SHP77 (cell line): ENCODE measurements around the gene RNF150.

Experiments
- DNase-seq, 2 experiments: peaks; one replicate each; lab custom pipeline; 2025; lab: John Stamatoyannopoulos, UW

Gene RNF150

DNA sequence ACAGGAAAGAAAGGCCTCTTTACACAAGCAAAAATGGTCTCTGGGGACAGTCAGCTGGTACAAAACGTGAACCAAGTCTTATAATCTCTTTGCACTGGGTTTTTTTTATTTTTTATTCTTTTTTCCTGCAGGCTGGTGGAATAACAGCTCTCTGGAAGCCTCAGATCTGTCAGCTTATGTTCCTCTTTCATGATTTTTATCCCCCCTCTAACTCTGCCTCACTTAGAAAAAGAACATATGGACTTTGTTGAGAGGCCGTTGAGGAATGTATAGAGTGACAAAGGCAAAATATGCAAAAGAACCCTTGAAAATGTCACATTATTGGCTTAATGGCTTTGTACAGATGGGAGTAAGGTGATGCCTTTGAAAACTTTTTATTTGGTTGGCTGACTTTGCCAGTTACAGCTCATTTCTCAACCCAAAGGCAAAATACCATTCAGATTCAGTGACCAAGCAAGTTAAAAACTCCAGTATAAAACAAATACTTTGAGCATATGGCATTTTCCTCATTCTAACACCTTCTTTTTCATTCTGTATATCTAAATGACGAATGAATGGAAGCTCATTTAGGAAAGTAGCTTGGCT lies 111.1 kb downstream of the RNF150 start:
- DNase-seq = no peak

DNA sequence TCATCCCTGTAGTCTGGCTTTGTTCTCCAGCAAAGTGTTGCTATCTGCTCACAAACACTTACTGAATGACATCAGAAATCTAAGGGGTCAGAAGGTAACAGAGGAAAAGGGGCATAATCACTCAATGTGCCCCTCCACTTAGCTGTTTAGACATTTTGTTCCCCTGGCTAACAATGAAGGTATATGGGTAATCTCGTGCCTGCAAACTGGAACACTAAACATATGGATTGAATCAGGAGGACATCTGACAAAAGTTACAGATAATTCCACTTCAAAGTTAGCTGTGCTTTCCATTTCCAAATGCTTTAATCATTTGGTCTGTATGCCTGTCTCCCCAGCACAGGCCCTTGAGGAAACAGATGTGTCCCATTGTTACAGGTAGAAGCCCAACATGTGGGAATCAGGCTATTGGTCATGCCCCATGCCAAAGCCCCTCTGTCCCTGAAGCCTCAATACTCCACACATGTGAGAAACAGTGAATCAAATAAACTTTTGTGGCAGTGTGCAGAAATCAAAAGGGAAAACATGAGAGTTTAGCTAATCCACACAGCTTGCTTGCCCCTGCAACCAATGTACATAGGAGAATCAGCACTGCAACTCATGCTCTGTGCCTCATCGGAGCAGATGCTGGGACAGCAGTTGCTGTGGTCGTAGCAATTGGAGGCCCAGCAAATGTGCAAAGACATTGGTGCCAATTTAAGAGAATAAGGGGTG lies 111.7 kb downstream of the RNF150 start:
- DNase-seq = no peak

DNA sequence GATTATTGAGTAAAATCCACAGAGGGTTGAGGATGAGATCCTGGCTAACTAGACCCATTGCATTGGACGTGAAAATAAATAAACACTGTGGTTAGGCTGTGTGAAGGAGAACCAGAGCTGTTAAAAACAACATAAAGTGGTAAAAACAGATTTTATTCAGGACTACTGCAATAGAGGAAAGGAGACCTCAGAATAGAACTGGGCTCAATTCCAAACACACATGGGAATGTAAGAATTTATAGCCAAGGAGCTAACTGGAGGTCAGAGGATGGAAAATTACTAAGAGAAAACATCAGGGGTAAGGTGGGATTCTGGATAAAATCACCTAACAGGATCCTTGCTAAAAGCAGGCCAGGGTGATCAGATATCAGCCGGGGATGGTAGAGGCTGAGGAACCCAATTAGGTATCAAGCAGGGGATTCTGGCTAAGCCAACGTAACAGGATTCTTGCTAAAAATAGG lies 112.4 kb downstream of the RNF150 start:
- DNase-seq = no peak

DNA sequence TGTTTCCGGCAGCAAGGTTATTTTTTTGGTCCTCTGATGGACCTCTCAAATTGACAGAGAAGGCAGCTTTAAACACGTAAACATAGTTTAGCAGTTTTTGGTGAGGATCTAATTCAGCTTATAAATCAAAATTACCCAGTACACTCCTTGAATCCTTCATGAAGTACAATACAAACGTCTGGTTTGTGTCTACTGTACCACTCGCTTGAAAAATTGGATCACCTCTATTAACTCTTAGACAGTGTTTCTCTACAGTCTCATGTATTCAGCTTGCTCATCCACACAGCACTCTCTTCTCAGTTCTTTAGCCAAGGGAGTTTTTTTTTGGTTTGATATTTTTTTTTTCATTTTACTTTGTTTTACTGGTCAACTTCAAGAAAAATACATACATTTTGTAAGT lies 113.5 kb downstream of the RNF150 start:
- DNase-seq = no peak

DNA sequence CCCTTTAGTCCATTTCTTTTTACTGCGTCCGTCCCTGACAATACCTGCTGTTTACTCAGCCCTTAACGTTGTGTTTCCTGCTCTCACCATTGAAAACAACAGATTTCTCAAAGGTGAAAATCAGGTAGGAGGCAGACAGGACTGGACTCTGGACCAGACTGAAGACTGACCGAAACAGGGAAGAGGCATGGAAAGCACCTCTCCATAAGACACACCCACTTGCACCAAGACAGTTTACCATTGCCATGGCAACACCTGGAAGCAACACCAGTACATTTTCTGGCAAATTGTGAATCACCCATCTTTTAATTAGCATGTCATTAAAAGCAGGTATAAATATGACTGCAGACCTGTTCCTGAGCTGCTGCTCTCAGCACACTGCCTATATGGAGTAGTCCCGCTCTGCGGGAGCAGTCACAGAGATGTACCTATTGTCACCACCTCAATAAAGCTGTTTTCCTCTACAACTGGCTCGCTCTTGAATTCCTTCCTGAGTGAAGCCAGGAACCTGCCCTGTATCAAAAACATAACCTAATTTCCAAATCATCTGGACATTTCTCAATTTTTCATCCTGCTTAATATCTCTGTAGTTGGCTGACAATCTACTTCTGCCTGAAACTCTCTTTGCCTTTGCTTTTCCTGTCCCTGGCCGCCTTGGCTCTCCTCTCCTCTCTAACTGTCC lies 117.0 kb downstream of the RNF150 start:
- DNase-seq = no peak

DNA sequence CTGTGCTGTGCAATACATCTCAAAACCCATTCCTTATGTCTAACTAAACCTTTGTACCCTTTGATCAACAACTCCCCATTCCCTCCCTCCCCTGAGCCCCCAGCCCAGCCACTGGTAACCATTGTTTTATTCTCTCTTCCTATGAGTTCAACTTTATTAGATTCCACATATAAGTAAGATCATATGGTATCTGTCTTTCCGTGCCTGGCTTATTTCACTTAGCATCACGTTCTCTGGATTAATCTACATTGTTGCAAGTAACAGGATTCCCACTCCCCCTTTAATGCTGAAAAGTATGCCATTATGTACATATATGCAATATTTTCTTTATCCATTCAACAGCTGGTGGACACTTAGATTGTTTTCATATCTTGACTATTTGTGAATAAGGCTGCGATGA lies 119.4 kb downstream of the RNF150 start:
- DNase-seq = no peak

DNA sequence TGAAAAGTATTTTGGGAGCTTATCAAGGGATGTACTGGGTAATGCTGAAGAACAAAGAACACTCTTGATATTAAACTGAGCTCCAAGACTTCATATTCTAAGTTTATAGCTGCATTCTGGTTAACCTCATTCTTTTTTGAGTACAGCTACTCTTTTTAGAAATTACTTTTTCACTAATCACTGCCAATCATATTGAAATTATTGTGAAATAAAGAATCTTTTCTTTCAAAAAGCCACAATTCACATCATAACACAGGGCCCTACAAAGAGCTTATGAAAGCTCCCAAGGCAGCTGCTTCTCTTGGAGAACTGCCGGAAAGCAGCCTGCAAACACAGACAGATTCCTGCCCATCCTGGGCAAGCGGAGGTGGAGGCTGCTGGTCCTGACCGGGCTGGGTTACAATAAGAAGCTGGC lies 121.4 kb downstream of the RNF150 start:
- DNase-seq = no peak

DNA sequence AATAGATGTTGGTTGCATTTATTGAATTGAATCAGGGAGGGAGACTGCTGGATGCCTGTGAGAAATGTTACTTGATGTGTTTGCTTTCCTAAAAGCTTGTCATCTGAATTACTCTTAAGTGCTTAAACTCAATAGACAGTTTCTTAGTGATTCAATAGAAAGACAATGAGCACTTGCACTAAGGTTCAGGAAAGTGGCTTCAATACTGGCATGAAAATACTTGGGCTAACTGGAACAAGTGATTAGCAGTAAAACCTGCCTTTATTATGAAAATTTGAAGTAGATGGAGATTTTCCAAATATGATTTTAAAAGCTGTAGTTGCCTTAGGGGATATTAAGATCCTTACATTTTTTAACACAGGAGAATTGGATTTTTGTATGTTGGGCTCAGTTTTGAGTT lies 123.3 kb downstream of the RNF150 start:
- DNase-seq = no peak

DNA sequence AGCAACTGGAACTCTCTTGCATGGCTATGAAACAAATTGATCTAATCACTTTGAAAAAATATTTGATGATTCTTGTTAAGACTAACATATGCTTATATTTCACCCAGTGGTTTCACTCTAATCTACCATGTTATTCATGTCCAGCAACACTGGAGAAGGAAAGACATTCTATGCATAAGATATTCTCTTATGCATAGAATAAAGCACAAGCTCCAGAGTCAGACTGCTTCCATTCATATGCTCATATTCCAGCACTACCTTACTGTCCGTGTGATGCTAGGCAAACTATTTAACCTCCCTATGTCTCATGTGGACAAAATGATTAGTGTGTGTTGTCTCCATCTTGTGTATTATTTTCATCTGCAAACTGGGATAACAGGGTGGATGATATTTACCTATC lies 124.1 kb downstream of the RNF150 start:
- DNase-seq = no peak

DNA sequence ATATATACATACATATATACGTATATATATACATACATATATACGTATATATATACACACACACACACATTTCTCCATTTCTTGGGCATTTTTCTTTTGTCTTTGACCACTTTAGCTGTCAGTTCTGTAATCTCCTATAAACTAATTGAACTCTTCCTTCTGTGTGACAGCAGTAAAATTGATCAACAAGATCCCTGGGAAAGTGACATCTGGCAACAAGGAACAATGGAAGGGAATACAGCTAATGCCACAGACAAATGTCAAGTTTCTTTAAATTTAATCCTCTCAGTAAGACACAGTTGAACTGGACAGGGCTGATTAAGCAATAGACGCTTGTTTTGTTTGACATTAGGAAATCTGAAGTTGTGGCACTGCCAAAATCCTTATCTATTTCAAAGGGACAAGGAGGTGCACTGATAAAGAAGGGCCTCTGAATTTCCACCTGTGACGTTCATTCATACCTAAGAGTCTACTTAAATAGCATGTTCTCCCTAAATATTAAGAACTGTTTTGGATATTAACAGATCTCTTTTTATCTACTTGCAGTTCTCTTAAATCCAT lies 126.9 kb downstream of the RNF150 start:
- no peak for DNase-seq

DNA sequence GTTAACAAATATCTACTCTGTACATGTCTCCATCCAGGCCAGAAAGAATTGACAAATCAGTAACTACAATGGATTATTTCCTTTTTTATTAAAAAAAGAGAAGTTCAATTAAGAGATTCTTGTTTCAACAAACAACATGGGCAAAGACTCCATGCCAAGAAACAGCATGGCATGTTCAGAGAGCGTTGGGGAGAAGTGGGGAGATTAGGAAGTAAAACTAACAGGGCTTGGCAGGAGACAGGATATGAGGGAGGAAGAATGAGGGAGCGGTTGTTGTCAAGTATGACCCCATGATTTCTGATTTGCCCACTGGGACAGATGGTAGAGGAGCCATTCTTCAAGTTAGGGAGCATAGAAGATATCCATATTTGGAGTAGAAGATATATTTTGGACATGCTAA lies 128.4 kb downstream of the RNF150 start:
- no peak for DNase-seq

DNA sequence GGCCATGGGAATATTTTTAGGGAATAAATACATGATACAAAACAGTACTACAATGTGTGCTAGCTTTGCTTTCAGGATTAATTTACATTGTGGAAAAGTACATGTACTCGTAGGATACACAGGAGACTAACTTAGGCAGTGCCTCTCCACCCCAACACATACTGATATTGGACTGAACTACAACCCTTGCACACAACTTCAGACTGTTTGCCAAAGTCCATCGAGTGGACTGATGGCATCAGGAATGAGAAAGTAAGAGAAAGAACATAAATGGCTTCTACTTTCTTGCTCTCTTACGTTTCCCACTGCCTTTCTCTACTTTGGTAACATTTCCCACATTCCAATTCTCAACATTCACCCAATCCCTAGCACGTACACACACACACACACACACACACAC lies 130.1 kb downstream of the RNF150 start:
- DNase-seq = no peak

DNA sequence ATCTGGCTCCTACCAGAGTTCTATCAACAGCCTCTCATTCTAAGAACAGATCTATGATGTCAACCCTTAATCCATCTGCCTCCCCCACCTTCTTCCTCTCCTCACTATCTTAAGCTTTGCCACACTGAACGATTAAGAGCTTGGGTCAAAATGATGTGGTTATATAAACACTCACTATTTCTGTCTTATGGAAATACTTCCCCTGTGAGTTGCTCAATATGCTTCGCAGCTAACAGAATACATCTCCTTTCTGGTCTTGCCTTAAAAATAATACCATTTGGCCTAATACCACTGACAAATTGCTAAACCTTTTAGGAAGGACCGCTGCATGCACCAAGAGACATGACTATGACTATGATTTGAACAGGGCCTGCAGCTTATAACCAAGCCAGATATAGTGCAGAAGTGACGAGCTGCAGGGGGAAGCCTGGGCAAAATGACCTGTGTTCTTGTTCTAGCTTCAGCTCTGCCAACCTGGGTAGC lies 130.9 kb downstream of the RNF150 start:
- no peak for DNase-seq

DNA sequence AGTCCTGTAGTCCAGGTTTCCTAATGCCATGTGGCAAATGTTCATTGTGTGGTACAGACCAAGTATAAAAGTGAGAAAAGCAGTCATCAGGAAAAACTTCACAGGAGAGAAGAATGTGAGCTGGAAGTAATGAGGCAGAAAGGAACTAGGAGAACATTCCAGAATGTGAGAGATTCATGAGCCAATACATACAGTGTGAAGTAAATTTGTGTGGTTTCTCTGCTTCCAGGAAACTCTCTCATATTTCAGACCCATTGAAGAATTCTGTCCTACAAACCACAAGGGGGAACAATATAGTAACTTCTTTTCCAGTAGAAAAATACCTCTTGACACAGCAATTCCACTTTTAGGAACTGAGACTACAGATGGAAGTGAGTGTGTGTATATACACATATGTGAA lies 136.5 kb downstream of the RNF150 start:
- no peak for DNase-seq

DNA sequence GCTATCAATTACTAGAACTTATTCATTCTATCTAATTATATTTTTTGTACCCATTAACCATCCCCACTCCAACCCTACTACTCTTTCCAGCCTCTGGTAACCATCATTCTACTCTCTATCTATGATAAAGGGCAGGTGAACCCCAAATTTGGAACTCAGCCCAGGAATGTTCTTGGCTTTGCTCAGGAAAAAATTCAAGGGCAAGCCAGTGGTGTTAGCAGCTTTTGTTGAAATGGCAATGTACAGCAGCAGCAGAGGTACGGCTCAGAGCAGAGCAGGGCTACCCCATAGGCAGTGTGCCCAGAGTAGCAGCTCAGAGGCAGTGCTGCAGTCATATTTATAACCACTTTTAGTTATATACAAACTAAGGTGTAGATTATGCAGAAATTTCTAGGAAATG lies 138.2 kb downstream of the RNF150 start:
- DNase-seq = no peak

DNA sequence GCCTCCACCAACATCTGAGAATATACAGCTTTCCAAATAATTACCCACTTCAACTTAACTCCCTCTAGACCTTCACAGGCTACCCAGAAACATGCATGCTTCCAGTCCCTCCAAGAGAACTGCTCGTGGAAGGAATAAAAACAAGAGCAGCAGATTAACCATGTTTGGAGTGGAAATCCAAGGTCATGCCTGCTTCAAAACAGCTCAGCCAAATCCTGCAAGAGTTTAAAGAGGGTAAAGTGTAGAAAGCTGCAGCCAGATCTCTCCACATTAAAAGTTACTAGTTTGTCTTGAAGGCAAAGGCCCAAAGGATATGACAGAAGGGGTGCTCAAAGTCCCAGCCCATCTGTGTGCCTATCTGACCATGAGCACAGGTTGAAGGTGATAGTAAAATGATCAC lies 139.3 kb downstream of the RNF150 start:
- DNase-seq = no peak

DNA sequence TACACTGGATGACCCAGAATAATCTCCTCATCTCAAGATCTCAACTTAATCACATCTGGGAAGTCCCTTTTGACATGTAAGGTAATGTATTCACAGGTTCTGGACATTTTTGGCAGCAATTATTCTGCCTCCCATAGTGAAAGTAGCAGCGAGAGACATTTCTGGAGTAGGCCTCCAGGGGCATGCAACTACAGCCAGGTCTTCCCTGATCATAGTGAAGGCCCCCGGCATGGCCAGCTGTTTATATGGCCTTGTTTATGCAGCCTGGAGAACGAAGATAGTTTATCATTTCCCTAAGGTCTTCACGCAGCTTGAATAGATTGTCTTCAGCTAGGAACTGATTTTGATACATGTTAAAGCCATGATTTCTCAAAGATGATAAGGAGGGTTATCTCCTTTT lies 139.9 kb downstream of the RNF150 start:
- DNase-seq = no peak

DNA sequence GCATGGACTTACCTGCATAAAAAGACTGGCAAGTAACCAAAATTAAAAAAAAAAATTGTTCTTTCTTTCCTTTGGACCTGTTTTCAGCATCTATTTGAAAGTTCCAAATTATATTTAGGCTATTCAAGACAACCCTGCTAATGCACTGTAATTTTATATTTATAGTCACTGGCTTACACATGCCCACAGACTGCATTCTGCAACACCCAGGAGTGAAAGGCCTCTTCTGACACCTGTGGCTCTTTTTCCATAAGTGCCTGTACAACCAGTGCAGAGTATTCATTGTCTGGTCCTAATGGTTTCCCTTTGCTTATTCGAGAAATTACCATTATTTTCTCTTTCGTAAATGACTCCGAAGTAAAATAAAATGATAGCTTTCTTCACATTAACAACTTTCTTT lies 143.3 kb downstream of the RNF150 start:
- no peak for DNase-seq

DNA sequence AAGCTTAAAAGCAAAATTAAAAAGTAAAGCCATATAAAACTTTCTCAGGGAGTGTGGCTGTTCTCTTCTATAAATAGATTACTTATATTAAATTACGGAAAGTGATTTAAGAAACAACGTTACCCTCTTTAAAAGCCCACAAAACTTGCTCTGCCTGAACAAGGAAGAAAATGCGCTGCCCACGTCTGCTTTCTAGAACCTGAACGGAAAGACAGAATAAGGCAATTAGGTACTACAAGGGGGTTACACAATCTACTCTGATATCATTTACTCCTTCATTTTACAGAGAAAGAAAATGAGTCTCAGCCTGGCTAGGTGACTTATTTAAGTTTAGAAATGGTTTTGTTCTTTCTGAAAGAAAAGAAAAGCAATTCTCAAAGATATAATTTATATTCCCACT lies 147.2 kb downstream of the RNF150 start:
- DNase-seq = no peak

DNA sequence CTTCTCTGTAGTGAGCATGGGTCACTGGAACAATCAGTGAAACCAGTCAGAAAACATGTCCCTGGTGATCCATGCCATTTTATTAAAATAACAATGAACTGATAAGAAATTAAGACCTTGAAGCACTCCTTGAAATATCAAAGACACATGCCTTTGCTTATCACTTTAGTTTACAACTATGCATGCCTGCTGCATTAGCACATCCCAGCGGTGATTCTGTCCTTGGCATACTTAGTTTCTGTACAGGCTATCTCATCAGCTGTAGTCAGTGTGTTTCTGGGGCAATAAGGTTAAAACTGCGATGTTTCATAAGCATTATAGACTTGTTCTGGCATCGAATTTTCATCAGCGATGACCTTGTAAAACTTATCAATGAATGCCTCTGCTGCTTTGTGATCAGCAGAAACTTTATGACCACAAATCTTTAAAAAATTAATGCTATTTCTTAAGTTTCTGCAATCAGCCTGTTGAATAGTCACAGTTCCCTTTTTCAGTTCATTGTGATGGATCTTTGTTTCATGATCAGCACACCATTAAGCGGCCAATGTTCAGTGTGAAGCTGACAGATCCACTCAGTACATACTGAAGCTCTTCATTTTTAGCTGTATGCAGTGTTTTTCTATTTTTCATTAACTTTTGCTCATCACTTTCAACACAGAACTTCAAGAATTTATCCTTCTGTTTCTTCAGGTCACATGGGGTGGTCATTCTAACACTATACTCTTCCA lies 150.5 kb downstream of the RNF150 start:
- DNase-seq = no peak

DNA sequence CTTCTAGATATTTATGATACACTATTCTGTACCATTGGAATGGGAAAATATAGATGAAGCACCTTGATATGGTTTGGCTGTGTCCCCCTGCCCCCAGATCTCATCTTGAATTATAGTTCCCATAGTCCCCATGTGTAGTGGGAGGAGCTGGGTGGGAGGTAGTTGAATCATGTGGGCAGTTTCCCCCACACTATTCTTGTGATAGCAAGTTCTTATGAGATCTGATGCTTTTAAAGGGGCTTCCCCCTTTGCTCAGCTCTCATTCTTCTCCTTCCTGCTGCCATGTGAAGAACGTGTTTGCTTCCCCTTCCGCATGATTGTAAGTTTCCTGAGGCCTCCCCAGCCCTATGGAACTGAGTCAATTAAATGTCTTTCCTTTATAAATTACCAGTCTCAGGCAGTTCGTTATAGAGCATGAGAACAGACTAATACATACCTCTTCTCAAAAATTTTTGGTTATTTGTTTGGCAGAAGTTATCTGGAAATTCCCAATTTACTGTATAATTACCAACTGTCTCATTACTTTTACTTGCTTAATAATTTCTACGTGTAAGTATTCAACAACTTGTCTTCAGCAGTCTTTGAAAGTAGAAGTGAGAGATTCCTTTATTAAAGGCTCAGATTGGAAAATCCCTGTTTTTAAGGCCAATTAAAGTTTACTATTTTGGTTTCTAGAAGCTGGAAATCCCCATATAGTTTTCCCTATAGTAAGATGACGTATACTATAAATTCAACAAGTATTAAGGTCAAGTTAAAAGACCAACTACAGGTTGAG lies 152.7 kb downstream of the RNF150 start:
- DNase-seq = no peak

DNA sequence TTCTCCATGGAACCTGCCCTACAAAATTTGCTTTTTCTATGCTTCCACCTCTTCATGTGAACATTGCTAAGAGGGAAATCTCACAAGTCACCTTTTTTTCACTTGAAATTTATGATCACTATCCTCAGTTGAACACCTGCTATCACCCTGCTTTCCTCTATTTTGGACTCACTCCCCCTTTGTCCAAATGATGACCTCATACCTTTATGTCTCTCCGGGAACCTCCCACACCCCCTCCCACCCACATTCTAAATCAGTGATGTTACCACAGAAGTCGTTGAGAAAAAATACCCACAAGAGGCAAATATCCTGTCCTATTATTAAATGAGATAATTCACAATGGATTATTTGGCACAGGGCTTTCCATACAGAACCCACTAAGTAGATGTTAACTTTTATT lies 156.5 kb downstream of the RNF150 start:
- DNase-seq = no peak
